Psoas muscle (tissue), 8 donors: ENCODE measurements around the gene CHMP6. TPM values are rescaled to one million over a fixed set of nuclear protein-coding genes. Genes with fewer than 3 reads are reported as not detected.
A peak's percentile ranks its signal among the peaks of the same experiment; 100 is the strongest.

Source experiments
- ATAC-seq, 4 donors: fragments of 200-7000 bp; cut with Tn5 transposase; one replicate each; pipeline ENCODE4 v1.9.1; 2020; ENCODE audit warnings: moderate library complexity in 3 of 4, mild to moderate bottlenecking in 2 of 4
- DNase-seq, 2 donors: peaks; one replicate each; pipeline ENCODE4 v3.0.0-alpha.2; 2020
- H3K27ac ChIP-seq: fragments of 200-600 bp; one replicate; pipeline ENCODE4 v1.8.0; 2022
- H3K27me3 ChIP-seq, 3 donors: fragments of 200-600 bp in 1 of 3; one replicate each; pipeline versions ENCODE4 v1.6.1 to v1.8.0; 2013 to 2022; ENCODE audit warnings: low read length in 2 of 3, mild to moderate bottlenecking in 2 of 3, moderate library complexity in 1 of 3; ENCODE audit not compliant: insufficient read depth in 3 of 3
- H3K36me3 ChIP-seq, 2 donors: fragments of 200-600 bp in 1 of 2; one replicate each; pipeline versions ENCODE4 v1.6.1 to v1.8.0; 2013 to 2022; ENCODE audit warnings: low read depth in 1 of 2, mild to moderate bottlenecking in 1 of 2, moderate library complexity in 1 of 2; ENCODE audit not compliant: insufficient read depth in 1 of 2
- H3K4me1 ChIP-seq: fragments of 200-600 bp; one replicate; pipeline ENCODE4 v1.8.0; 2022
- H3K4me3 ChIP-seq: fragments of 200-600 bp; one replicate; pipeline ENCODE4 v1.8.0; 2022; ENCODE audit warnings: mild to moderate bottlenecking
- H3K9me3 ChIP-seq: fragments of 200-600 bp; one replicate; pipeline ENCODE4 v1.8.0; 2022
- CTCF ChIP-seq: fragments of 200-600 bp; IDR thresholded peaks from one replicate; pipeline ENCODE4 v1.8.0; 2022; ENCODE audit warnings: antibody characterized with exemption
- WGBS, 3 donors: extraction: QIAGEN DNeasy Blood & Tissue Kit; methylation state at CpG; one replicate each; pipeline versions ENCODE4 v1.1.6 to v1.1.7; 2013; 5-methylcytosine and 5-hydroxymethylcytosine counted together
- intact Hi-C, 2 donors: fragments of 100-400 bp; cut with DNase I; formaldehyde crosslinking; loops; one replicate each; pipeline versions ENCODE4 v1.11.0 to v1.14.2; 2022
- polyA plus RNA-seq, 3 donors: library from polyadenylated mRNA; stranded (reverse); fragments of 200-250 nt; gene quantifications; one replicate each; pipeline ENCODE4 v1.2.3, GENCODE V29; 2013
- total RNA-seq, 4 donors: library from RNA; stranded (reverse); fragmentation: NEBNext Ultra II Directional in 2 of 4; extraction: Animal tissue kit (Norgen Biotek cat#: 25700) in 2 of 4; gene quantifications; one replicate each; pipeline versions ENCODE4 v1.2.1 to v1.2.4, GENCODE V29; 2021 to 2023
- donor health status: healthy with polysubstance abuse.
- donor health status: DM: no; HTN: no; CAD: no; lungs with moderate emphysema.
- donor health status: Bipolar disorder and iron deficiency.
- donor health status: healthy.
- donor health status: DM: yes; HTN: yes; CAD: no.
- donor health status: DM: no; HTN: no; CAD: no.
- donor health status: DM: no; HTN: no; CAD: no.
- donor health status: DM: yes; HTN: yes; CAD: no.

CHMP6 gene
- total and polyA plus RNA-seq, 7 donors: 32.0 to 53.2 (median 36.9) TPM

DNA sequence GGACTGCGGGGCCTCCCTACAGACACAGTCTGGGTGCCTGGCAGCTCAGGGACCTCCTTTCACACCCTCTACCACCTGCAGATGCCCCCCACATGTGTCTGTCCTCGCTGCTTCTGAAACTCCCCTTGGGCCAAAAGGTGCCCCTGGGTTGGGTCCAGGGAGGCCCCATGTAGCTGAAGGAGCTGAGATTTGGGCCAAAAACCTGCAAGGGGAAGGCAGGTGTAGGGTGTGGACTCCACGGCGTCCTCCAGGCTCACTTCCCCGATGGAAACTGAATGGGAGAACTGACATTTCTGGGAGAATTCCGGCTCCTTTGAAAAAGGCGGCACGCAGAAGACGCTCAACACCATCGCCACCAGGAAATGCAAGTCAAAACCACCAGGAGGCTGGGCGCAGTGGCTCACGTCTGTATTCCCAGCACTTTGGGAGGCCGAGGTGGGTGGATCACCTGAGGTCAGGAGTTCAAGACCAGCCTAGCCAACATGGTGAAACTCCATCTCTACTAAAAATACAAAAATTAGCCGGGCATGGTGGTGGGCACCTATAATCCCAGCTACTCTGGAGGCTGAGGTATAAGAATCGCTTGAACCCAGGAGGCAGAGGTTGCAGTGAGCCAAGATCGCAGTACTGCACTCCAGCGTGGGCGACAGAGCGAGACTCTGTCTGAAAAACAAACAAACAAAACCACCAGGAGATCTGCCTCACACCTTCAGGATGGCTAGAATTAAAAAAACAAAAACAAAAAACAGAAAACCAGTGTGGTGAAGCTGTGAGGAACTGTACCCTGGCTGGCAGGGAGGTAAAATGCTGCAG is 30.1 kb downstream of the CHMP6 start:
- no peak for TF ChIP-seq CTCF
- DNase-seq (no peak), ATAC-seq (no peak)
- no peak overlapping the region for H3K4me3 ChIP-seq
- peaks cover 50% of the 10 kb centered on the region for H3K4me1 ChIP-seq
- no peaks in the 10 kb centered on the region for H3K36me3 ChIP-seq
- H3K27ac ChIP-seq: peak overlapping the region; percentile 83
- H3K27me3 ChIP-seq: peaks cover 0 to 12% (median 3%) of the 10 kb centered on the region in 3 donors
- WGBS, 3 donors: 71 to 77% (median 75%) methylated on average over 19 of the region's 19 CpGs
- no peaks in the 10 kb centered on the region for H3K9me3 ChIP-seq
- intact Hi-C loops: loop anchor here (2.0 to 10.0 kb wide), 3 partner anchors 75 to 223 kb away; no protein-coding TSS in a partner anchor

- no peak for ATAC-seq
- no peak for TF ChIP-seq CTCF
- H3K4me1 ChIP-seq: peaks cover 55% of the 10 kb centered on the region
- intact Hi-C loops: loop anchor here (2.0 to 10.0 kb wide), 3 partner anchors 74 to 222 kb away; no protein-coding TSS in a partner anchor
- H3K27me3 ChIP-seq: peaks cover 0 to 18% (median 4%) of the 10 kb centered on the region in 3 donors
- 75 to 91% (median 80%) methylated on average over 6 of the region's 6 CpGs for WGBS, 3 donors
- H3K36me3 ChIP-seq: no peaks in the 10 kb centered on the region
- H3K4me3 ChIP-seq: no peak overlapping the region
- peak in 1 of 2 donors; percentile 5 for DNase-seq
- no peaks in the 10 kb centered on the region for H3K9me3 ChIP-seq
- no peak overlapping the region for H3K27ac ChIP-seq
These were observed 30.7 kb downstream of the CHMP6 start for GRCh38 chr17:81022344-81022676.

DNA sequence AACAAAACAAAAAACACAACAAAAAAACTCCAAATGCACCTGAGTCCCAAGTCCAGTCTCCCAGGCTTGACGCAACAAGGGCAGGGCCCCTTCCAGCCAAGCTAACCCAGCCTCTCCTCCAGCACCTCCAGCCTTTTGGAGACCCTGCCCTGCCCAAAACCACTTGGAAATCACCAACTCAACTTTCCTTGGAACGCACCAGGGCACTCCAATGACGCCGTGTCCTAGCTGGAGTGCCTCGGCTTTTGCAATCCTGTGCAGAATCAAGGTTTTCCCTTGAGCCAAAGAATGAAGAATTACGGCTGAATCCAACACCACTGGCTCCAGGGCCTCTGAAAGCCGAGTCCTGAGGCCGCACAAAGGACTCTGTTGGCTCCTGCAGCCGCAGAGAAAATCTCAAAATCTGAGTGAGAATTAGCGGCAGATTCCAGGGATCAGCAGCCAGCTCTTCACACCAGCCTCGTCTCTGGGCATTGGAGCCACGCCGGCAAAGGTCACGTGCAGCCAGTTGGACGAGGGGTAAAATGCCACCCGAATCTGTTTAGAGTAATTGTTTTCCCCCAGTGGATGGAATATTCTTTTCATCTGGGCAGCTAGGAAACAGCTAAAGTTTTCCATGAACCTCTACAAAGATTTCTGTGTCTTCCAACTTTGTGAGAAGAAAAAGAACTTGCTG is 33.6 kb downstream of the CHMP6 start:
- ATAC-seq (no peak), DNase-seq (peak; percentile 37 to 49)
- Histone ChIP-seq H3K9me3 (no peaks in the 10 kb centered on the region), H3K4me1 (peaks cover 40% of the 10 kb centered on the region), H3K4me3 (no peak overlapping the region), H3K36me3 (no peaks in the 10 kb centered on the region), H3K27me3 (peaks cover 0 to 36% (median 12%) of the 10 kb centered on the region in 3 donors), H3K27ac (no peak overlapping the region)
- intact Hi-C loops: loop anchor here in 1 of 2 donors (10.0 kb wide), 1 partner anchor 220 kb away; no protein-coding TSS in a partner anchor
- TF ChIP-seq CTCF: no peak
- 24 to 45% (median 28%) methylated on average over 16 of the region's 16 CpGs for WGBS, 3 donors

DNA sequence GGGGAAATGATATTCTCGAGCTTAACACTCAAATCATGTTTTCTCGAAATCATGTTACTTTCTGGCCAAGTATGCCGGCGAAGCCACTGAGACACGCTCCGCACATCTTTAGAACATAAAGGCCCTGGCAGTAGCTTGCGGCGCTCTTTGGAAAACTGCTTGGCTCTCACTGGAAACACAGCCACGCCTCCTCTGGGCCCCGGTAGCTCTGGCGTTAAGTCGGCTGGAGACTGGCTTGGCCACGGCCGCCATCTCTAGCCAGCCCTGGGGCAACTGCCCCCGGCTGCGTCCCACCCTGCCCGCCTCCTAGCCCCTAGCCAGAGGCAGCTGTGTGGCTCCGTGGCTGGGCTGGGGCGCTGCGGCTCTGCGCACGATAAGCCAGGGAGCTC is 34.1 kb downstream of the CHMP6 start:
- ATAC-seq: peak in 2 of 4 donors; percentile 15 to 40
- Histone ChIP-seq H3K4me3 (peak overlapping the region; percentile 39), H3K9me3 (no peaks in the 10 kb centered on the region), H3K27ac (no peak overlapping the region), H3K4me1 (peaks cover 35% of the 10 kb centered on the region), H3K27me3 (peaks cover 0 to 36% (median 14%) of the 10 kb centered on the region in 3 donors), H3K36me3 (no peaks in the 10 kb centered on the region)
- peak; percentile 52 to 71 for DNase-seq
- no peak for TF ChIP-seq CTCF
- intact Hi-C loops: loop anchor here in 1 of 2 donors (10.0 kb wide), 1 partner anchor 219 kb away; no protein-coding TSS in a partner anchor
- WGBS, 3 donors: 21 to 37% (median 22%) methylated on average over 22 of the region's 22 CpGs
